H9 (cell line): ENCODE results near the gene FAM114A1. TPM values are rescaled to one million over a fixed set of nuclear protein-coding genes. Genes with fewer than 3 reads are reported as not detected.

ENCODE experiments used
- DNase-seq: peaks from one replicate; pipeline ENCODE4 v3.0.0-alpha.2; 2017
- H2AFZ ChIP-seq: one replicate; pipeline ENCODE4 v1.6.1; 2013; ENCODE audit warnings: mild to moderate bottlenecking, low read length, control low read depth, moderate library complexity
- H2AK5ac ChIP-seq: 2 replicates; pipeline ENCODE4 v1.6.1; 2013; ENCODE audit warnings: low read length, control low read depth, mixed read lengths; ENCODE audit not compliant: insufficient read length
- H2BK120ac ChIP-seq: one replicate; pipeline ENCODE4 v1.6.1; 2013; ENCODE audit warnings: low read depth, mild to moderate bottlenecking, low read length, control low read depth, inconsistent platforms; ENCODE audit not compliant: poor library complexity, severe bottlenecking
- H2BK12ac ChIP-seq: 2 replicates; pipeline ENCODE4 v1.6.1; 2013; ENCODE audit warnings: low read length, control low read depth, mixed read lengths, low read depth; ENCODE audit not compliant: insufficient read length
- H2BK15ac ChIP-seq: 2 replicates; pipeline ENCODE4 v1.6.1; 2013; ENCODE audit warnings: low read depth, low read length, control low read depth
- H2BK20ac ChIP-seq: one replicate; pipeline ENCODE4 v1.6.1; 2013; ENCODE audit warnings: low read depth, mild to moderate bottlenecking, low read length, control low read depth, inconsistent platforms; ENCODE audit not compliant: poor library complexity, severe bottlenecking
- H2BK5ac ChIP-seq: 2 replicates; pipeline ENCODE4 v1.6.1; 2013; ENCODE audit warnings: low read length, control low read depth, mixed read lengths; ENCODE audit not compliant: insufficient read length
- H3K14ac ChIP-seq: 2 replicates; pipeline ENCODE4 v1.6.1; 2013; ENCODE audit warnings: low read length, control low read depth; ENCODE audit not compliant: insufficient read depth
- H3K18ac ChIP-seq: 2 replicates; pipeline ENCODE4 v1.6.1; 2013; ENCODE audit warnings: low read depth, mild to moderate bottlenecking, mixed read lengths, low read length, control low read depth; ENCODE audit not compliant: insufficient read length
- H3K23ac ChIP-seq: 2 replicates; pipeline ENCODE4 v1.6.1; 2013; ENCODE audit warnings: low read length, control low read depth, mixed read lengths, low read depth; ENCODE audit not compliant: insufficient read length
- H3K23me2 ChIP-seq: 2 replicates; pipeline ENCODE4 v1.6.1; 2013; ENCODE audit warnings: low read depth, mild to moderate bottlenecking, mixed read lengths, low read length, control low read depth; ENCODE audit not compliant: insufficient read length, poor library complexity, severe bottlenecking
- H3K27ac ChIP-seq: 2 replicates; pipeline ENCODE4 v1.5.1; 2013; ENCODE audit warnings: low read length, control low read depth, mixed read lengths, low read depth; ENCODE audit not compliant: insufficient read length
- H3K27me3 ChIP-seq: 2 replicates; pipeline ENCODE4 v1.6.1; 2013; ENCODE audit warnings: low read length, control low read depth, inconsistent platforms; ENCODE audit not compliant: insufficient read depth
- H3K4ac ChIP-seq: 2 replicates; pipeline ENCODE4 v1.6.1; 2013; ENCODE audit warnings: low read depth, mild to moderate bottlenecking, control low read depth, inconsistent platforms, low read length, moderate library complexity
- H3K4me1 ChIP-seq: 2 replicates; pipeline ENCODE4 v1.6.1; 2013; ENCODE audit warnings: low read length, control low read depth, inconsistent platforms; ENCODE audit not compliant: insufficient read depth
- H3K4me2 ChIP-seq: 2 replicates; pipeline ENCODE4 v1.6.1; 2013; ENCODE audit warnings: low read length, control low read depth, mixed read lengths; ENCODE audit not compliant: insufficient read length, insufficient read depth
- H3K56ac ChIP-seq: 2 replicates; pipeline ENCODE4 v1.6.1; 2013; ENCODE audit warnings: low read depth, mild to moderate bottlenecking, mixed read lengths, low read length, control low read depth; ENCODE audit not compliant: insufficient read length
- H3K79me1 ChIP-seq: 2 replicates; pipeline ENCODE4 v1.6.1; 2013; ENCODE audit warnings: low read depth, mild to moderate bottlenecking, moderate library complexity, low read length, control low read depth, inconsistent platforms; ENCODE audit not compliant: insufficient read depth, poor library complexity, severe bottlenecking
- H3K79me2 ChIP-seq: 2 replicates; pipeline ENCODE4 v1.6.1; 2013; ENCODE audit warnings: low read length, control low read depth, inconsistent platforms; ENCODE audit not compliant: insufficient read depth
- H3K9ac ChIP-seq: 2 replicates; pipeline ENCODE4 v1.6.1; 2013; ENCODE audit warnings: low read length, control low read depth, mixed read lengths; ENCODE audit not compliant: insufficient read length; ENCODE audit errors: extremely low read depth
- H3K9me3 ChIP-seq: one replicate; pipeline ENCODE4 v1.6.1; 2013; ENCODE audit warnings: low read depth, low read length, inconsistent platforms; ENCODE audit not compliant: control insufficient read depth
- H3T11ph ChIP-seq: one replicate; pipeline ENCODE4 v1.6.1; 2013; ENCODE audit warnings: mild to moderate bottlenecking, low read length, control low read depth, inconsistent platforms
- H4K20me1 ChIP-seq: one replicate; pipeline ENCODE4 v1.6.1; 2013; ENCODE audit not compliant: control insufficient read depth, insufficient read length, insufficient read depth
- H4K5ac ChIP-seq: 2 replicates; pipeline ENCODE4 v1.6.1; 2013; ENCODE audit warnings: low read depth, mild to moderate bottlenecking, mixed read lengths, low read length, control low read depth; ENCODE audit not compliant: insufficient read length
- H4K8ac ChIP-seq: replicated peaks from 2 replicates; pipeline ENCODE4 v1.6.1; 2013; ENCODE audit warnings: low read length, control low read depth, mixed read lengths, low read depth; ENCODE audit not compliant: insufficient read length
- H4K91ac ChIP-seq: 2 replicates; pipeline ENCODE4 v1.6.1; 2013; ENCODE audit warnings: low read depth, mild to moderate bottlenecking, moderate library complexity, mixed read lengths, low read length, control low read depth; ENCODE audit not compliant: insufficient read length
- H3K27ac Mint-ChIP-seq, 3 experiments: 2 replicates in 2 of 3; 3 replicates in 1 of 3; pipeline ENCODE4 v1.8.0; 2020 to 2021; ENCODE audit warnings: mixed read lengths in 3 of 3, mild to moderate bottlenecking in 1 of 3, moderate library complexity in 1 of 3
- H3K27me3 Mint-ChIP-seq: 2 replicates; pipeline ENCODE4 v1.8.0; 2021; ENCODE audit warnings: low read depth, mild to moderate bottlenecking, moderate library complexity, mixed read lengths
- H3K36me3 Mint-ChIP-seq, 3 experiments: 2 replicates in 2 of 3; 3 replicates in 1 of 3; pipeline ENCODE4 v1.8.0; 2020 to 2021; ENCODE audit warnings: low read depth in 3 of 3, mixed read lengths in 3 of 3; ENCODE audit not compliant: insufficient read depth in 1 of 3
- H3K4me1 Mint-ChIP-seq, 2 experiments: 2 replicates each; pipeline ENCODE4 v1.8.0; 2020; ENCODE audit warnings: mixed read lengths in 2 of 2
- H3K4me3 Mint-ChIP-seq, 2 experiments: 2 replicates in 1 of 2; 3 replicates in 1 of 2; pipeline ENCODE4 v1.8.0; 2020 to 2021; ENCODE audit warnings: mild to moderate bottlenecking in 2 of 2, mixed read lengths in 2 of 2, moderate library complexity in 1 of 2
- H3K9me3 Mint-ChIP-seq, 2 experiments: 2 replicates in 1 of 2; 3 replicates in 1 of 2; pipeline ENCODE4 v1.8.0; 2020; ENCODE audit warnings: mild to moderate bottlenecking in 2 of 2, mixed read lengths in 2 of 2, moderate library complexity in 1 of 2
- CTCF ChIP-seq: fragments of 200-600 bp; sonication (generic); conservative IDR thresholded peaks from 3 replicates; pipeline ENCODE4 v1.8.0; 2021; ENCODE audit warnings: antibody characterized with exemption, mild to moderate bottlenecking
- WGBS: extraction: QIAGEN DNeasy Blood & Tissue Kit; methylation state at CpG from one replicate; pipeline ENCODE4 v1.1.7; 2013; ENCODE audit warnings: missing lambda C conversion rate, low lambda C conversion rate, mixed read lengths; ENCODE audit not compliant: insufficient read length; ENCODE audit errors: extremely low coverage; 5-methylcytosine and 5-hydroxymethylcytosine counted together
- total RNA-seq: library from RNA; stranded (reverse); gene quantifications from 2 replicates; pipeline ENCODE4 v1.2.1, GENCODE V29; 2021

FAM114A1 gene
- total RNA-seq, 1 experiment from 2014 or later: 9.9 TPM

- TF ChIP-seq CTCF: no peak
- DNase-seq: no peak
- no peak overlapping the region for H2AK5ac ChIP-seq
- no peak overlapping the region for H2AFZ ChIP-seq
- no peak overlapping the region for H4K5ac ChIP-seq
- no peak overlapping the region for H2BK5ac ChIP-seq
- H3K4me1 ChIP-seq: no peaks in the 10 kb centered on the region
- no peak overlapping the region for H2BK12ac ChIP-seq
- no peak overlapping the region for H2BK15ac ChIP-seq
- no peaks in the 10 kb centered on the region for H3K79me2 ChIP-seq
- Mint-ChIP-seq H3K4me3 (no peak overlapping the region), H3K27me3 (no peaks in the 10 kb centered on the region), H3K4me1 (no peaks in the 10 kb centered on the region), H3K9me3 (peaks cover 0 to 10% of the 10 kb centered on the region in 2 experiments; a peak in 3 of 5 replicates), H3K27ac (no peak overlapping the region), H3K36me3 (no peaks in the 10 kb centered on the region; a peak in 2 of 7 replicates)
- no peak overlapping the region for H3K14ac ChIP-seq
- H3T11ph ChIP-seq: no peak overlapping the region
- WGBS: no CpG with 5 or more reads among the region's 4 CpGs
- no peak overlapping the region for H3K23ac ChIP-seq
- H4K91ac ChIP-seq: no peak overlapping the region
- no peaks in the 10 kb centered on the region for H3K9me3 ChIP-seq
- no peak overlapping the region for H2BK120ac ChIP-seq
- no peaks in the 10 kb centered on the region for H3K23me2 ChIP-seq
- no peak overlapping the region for H3K4me2 ChIP-seq
- H3K27ac ChIP-seq: no peak overlapping the region
- no peak overlapping the region for H3K56ac ChIP-seq
- no peak overlapping the region for H2BK20ac ChIP-seq
- no peak overlapping the region for H4K8ac ChIP-seq
- H3K18ac ChIP-seq: no peak overlapping the region
- H3K4ac ChIP-seq: no peak overlapping the region
- H3K79me1 ChIP-seq: no peaks in the 10 kb centered on the region
- H3K27me3 ChIP-seq: no peaks in the 10 kb centered on the region
- no peak overlapping the region for H3K9ac ChIP-seq
- no peaks in the 10 kb centered on the region for H4K20me1 ChIP-seq
Measured at GRCh38 chr4:38834570-38834969, 33.0 kb upstream of the FAM114A1 start.
